Measurements from ENCODE around the gene DPEP3. TPM values are rescaled to one million over a fixed set of nuclear protein-coding genes. Genes with fewer than 3 reads are reported as not detected.

The DPEP3 gene
- total RNA-seq, 2 donors from 2014 or later, result not detected

GRCh38 chr16:67990018-67990386 is 9.7 kb upstream of the DPEP3 start:
- Histone ChIP-seq H3K27ac (no peak overlapping the region), H3K27me3 (no peaks in the 10 kb centered on the region), H3K9me3 (no peaks in the 10 kb centered on the region), H3K4me3 (no peak overlapping the region), H3K9ac (ENCODE audit: low read depth in 2 of 2, low read length in 2 of 2) (no peak overlapping the region), H3K4me1 (peaks cover 7% of the 10 kb centered on the region), H3K36me3 (no peaks in the 10 kb centered on the region)
- no peak for TF ChIP-seq CTCF (IDR thresholded peaks at IDR 0.05)
- intact Hi-C loops (cut with DNase I), result loop anchor here (5.0 to 10.0 kb wide), 2 partner anchors 52 to 245 kb away; partner anchors contain the start of gene ESRP2
- no peak for DNase-seq

GRCh38 chr16:67989322-67990017 is 9.2 kb upstream of the DPEP3 start:
- Histone ChIP-seq H3K36me3 (no peaks in the 10 kb centered on the region), H3K27me3 (no peaks in the 10 kb centered on the region), H3K9me3 (no peaks in the 10 kb centered on the region), H3K4me3 (no peak overlapping the region), H3K9ac (ENCODE audit: low read depth in 2 of 2, low read length in 2 of 2) (no peak overlapping the region), H3K4me1 (peaks cover 12% of the 10 kb centered on the region), H3K27ac (no peak overlapping the region)
- no peak for DNase-seq
- intact Hi-C loops (cut with DNase I), result loop anchor here (5.0 to 10.0 kb wide), 2 partner anchors 53 to 245 kb away; partner anchors contain the start of gene ESRP2
- TF ChIP-seq CTCF (IDR thresholded peaks at IDR 0.05), result no peak

GRCh38 chr16:67988675-67989074 is 8.4 kb upstream of the DPEP3 start:
- H3K4me1 ChIP-seq, result peaks cover 10% of the 10 kb centered on the region
- TF ChIP-seq CTCF (IDR thresholded peaks at IDR 0.05), result no peak
- H3K27me3 ChIP-seq, result no peaks in the 10 kb centered on the region
- H3K9ac ChIP-seq (ENCODE audit: low read depth in 2 of 2, low read length in 2 of 2), result no peak overlapping the region
- H3K4me3 ChIP-seq, result no peak overlapping the region
- H3K36me3 ChIP-seq, result no peaks in the 10 kb centered on the region
- no peaks in the 10 kb centered on the region for H3K9me3 ChIP-seq
- H3K27ac ChIP-seq, result no peak overlapping the region
- intact Hi-C loops (cut with DNase I), result no loop called here
- no peak for DNase-seq

GRCh38 chr16:67987460-67988160 is 7.3 kb upstream of the DPEP3 start:
- no peaks in the 10 kb centered on the region for H3K9me3 ChIP-seq
- intact Hi-C loops (cut with DNase I), result no loop called here
- H3K4me3 ChIP-seq, result no peak overlapping the region
- DNase-seq, result no peak
- peaks cover 7% of the 10 kb centered on the region for H3K4me1 ChIP-seq
- no peak for TF ChIP-seq CTCF (IDR thresholded peaks at IDR 0.05)
- peak overlapping the region in 1 of 2 donors; percentile 26 for H3K9ac ChIP-seq (ENCODE audit: low read depth in 2 of 2, low read length in 2 of 2)
- H3K27ac ChIP-seq, result no peak overlapping the region
- H3K27me3 ChIP-seq, result no peaks in the 10 kb centered on the region
- H3K36me3 ChIP-seq, result no peaks in the 10 kb centered on the region

- Histone ChIP-seq H3K4me1 (peaks cover 7% of the 10 kb centered on the region), H3K27ac (no peak overlapping the region), H3K9ac (ENCODE audit: low read depth in 2 of 2, low read length in 2 of 2) (no peak overlapping the region), H3K27me3 (no peaks in the 10 kb centered on the region), H3K4me3 (no peak overlapping the region), H3K9me3 (no peaks in the 10 kb centered on the region), H3K36me3 (no peaks in the 10 kb centered on the region)
- no peak for DNase-seq
- intact Hi-C loops (cut with DNase I), result no loop called here
- TF ChIP-seq CTCF (IDR thresholded peaks at IDR 0.05), result no peak
Observed at GRCh38 chr16:67986949-67987348, 6.7 kb upstream of the DPEP3 start.

All from colonic mucosa (tissue), 4 donors.